Tibial nerve (tissue), 4 donors: Measurements from ENCODE around the gene TCEA2.

Experiments
- CTCF ChIP-seq, 5 experiments: fragments of 200-600 bp in 3 of 5; fragments of 450-650 bp in 2 of 5; sonication (generic) in 3 of 5; IDR thresholded peaks; one replicate each; pipeline ENCODE4 v1.5.1; 2016 to 2019; ENCODE audit warnings: antibody characterized with exemption in 5 of 5, mild to moderate bottlenecking in 3 of 5, moderate library complexity in 2 of 5
- EP300 ChIP-seq, 2 donors: sonication (generic); formaldehyde crosslinking; IDR thresholded peaks; one replicate each; pipeline ENCODE4 v1.6.1; 2017; ENCODE audit warnings: antibody characterized with exemption in 2 of 2, mild to moderate bottlenecking in 1 of 2
- POLR2A ChIP-seq, 2 donors: fragments of 450-650 bp; IDR thresholded peaks; one replicate each; pipeline ENCODE4 v1.6.1; 2017; ENCODE audit warnings: antibody characterized with exemption in 2 of 2, mild to moderate bottlenecking in 2 of 2, moderate library complexity in 2 of 2

- TF ChIP-seq CTCF (IDR thresholded peaks at IDR 0.05) (no peak), POLR2A (IDR thresholded peaks at IDR 0.05) (no peak), EP300 (IDR thresholded peaks at IDR 0.05) (no peak)
These were observed 46.0 kb downstream of the TCEA2 start for GRCh38 chr20:64108731-64109681.
